A673 (cell line): ENCODE data around the gene LEO1. TPM values are rescaled to one million over a fixed set of nuclear protein-coding genes. Genes with fewer than 3 reads are reported as not detected.

Source experiments
- BruUV-seq: library from RNA; stranded (reverse); fragments of 400-500 nt; replicated peaks from 2 replicates; lab custom pipeline; 2021; lab: Mats Ljungman, UMichigan
- CTCF ChIA-PET: fragments of 300-600 bp; sonication (Branson Sonifier 250); formaldehyde crosslinking; loops from one replicate; lab custom pipeline; 2022; ENCODE audit warnings: antibody characterized with exemption; lab: Charles Lee
- POLR2A ChIA-PET: fragments of 300-600 bp; sonication (Branson Sonifier 250); formaldehyde crosslinking; loops from one replicate; lab custom pipeline; 2022; ENCODE audit warnings: antibody characterized with exemption; ENCODE audit not compliant: low non-redundant PET; lab: Charles Lee
- DNase-seq: peaks from one replicate; pipeline ENCODE4 v3.0.0-alpha.2; 2015; ENCODE audit warnings: low spot score
- H3K27ac ChIP-seq: fragments of 200-600 bp; sonication (generic); 2 replicates; pipeline ENCODE4 v1.5.1; 2016; ENCODE audit warnings: mixed run types, low read depth, mild to moderate bottlenecking, mixed read lengths, antibody characterized with exemption, low read length; ENCODE audit not compliant: poor library complexity, severe bottlenecking
- H3K27me3 ChIP-seq: fragments of 200-600 bp; sonication (generic); replicated peaks from 2 replicates; pipeline ENCODE4 v1.6.1; 2017; ENCODE audit warnings: mixed run types, low read depth, mild to moderate bottlenecking, mixed read lengths, antibody characterized with exemption, low read length; ENCODE audit not compliant: insufficient read depth, poor library complexity
- H3K36me3 ChIP-seq: fragments of 200-600 bp; sonication (generic); 2 replicates; pipeline ENCODE4 v1.6.1; 2016; ENCODE audit warnings: mixed run types, mild to moderate bottlenecking, mixed read lengths, antibody characterized with exemption, low read length; ENCODE audit not compliant: insufficient read depth, poor library complexity, severe bottlenecking
- H3K4me1 ChIP-seq: fragments of 200-600 bp; sonication (generic); 2 replicates; pipeline ENCODE4 v1.6.1; 2017; ENCODE audit warnings: mixed run types, mild to moderate bottlenecking, mixed read lengths, antibody characterized with exemption, low read length; ENCODE audit not compliant: insufficient read depth, poor library complexity, severe bottlenecking
- H3K4me3 ChIP-seq: fragments of 200-600 bp; sonication (generic); 2 replicates; pipeline ENCODE4 v1.5.1; 2016; ENCODE audit warnings: low read depth, mixed run types, mild to moderate bottlenecking, mixed read lengths, low read length; ENCODE audit not compliant: poor library complexity, severe bottlenecking
- H3K9me3 ChIP-seq: fragments of 200-600 bp; sonication (generic); 2 replicates; pipeline ENCODE4 v1.6.1; 2016; ENCODE audit warnings: mixed run types, low read depth, mild to moderate bottlenecking, mixed read lengths, antibody characterized with exemption, low read length; ENCODE audit not compliant: poor library complexity, severe bottlenecking
- CTCF ChIP-seq: fragments of 300-800, 200-600 bp; sonication (generic); conservative IDR thresholded peaks from 2 replicates; pipeline ENCODE4 v1.5.1; 2017; ENCODE audit warnings: low read depth, mild to moderate bottlenecking, antibody characterized with exemption, low read length, moderate library complexity, mixed read lengths
- EZH2 ChIP-seq: fragments of 200-600 bp; sonication (generic); IDR thresholded peaks from 2 replicates; pipeline ENCODE4 v1.6.1; 2017; ENCODE audit warnings: borderline replicate concordance, low read depth, mild to moderate bottlenecking, mixed read lengths, antibody characterized with exemption, low read length; ENCODE audit not compliant: poor library complexity, severe bottlenecking
- intact Hi-C: fragments of 100-400 bp; cut with micrococcal nuclease; formaldehyde crosslinking; loops from one replicate; pipeline ENCODE4 v1.10.0; 2022; ENCODE audit not compliant: unreplicated experiment
- total RNA-seq: library from RNA; stranded (reverse); gene quantifications from 2 replicates; pipeline ENCODE4 v1.2.3, GENCODE V29; 2021

Gene LEO1
- total RNA-seq, 1 experiment from 2014 or later: 40.0 TPM

- CTCF ChIA-PET: no interaction called here
- POLR2A ChIA-PET: no interaction called here
- intact Hi-C loops: no loop called here
- no peak for TF ChIP-seq EZH2
- no peak for TF ChIP-seq CTCF
- H3K27ac ChIP-seq: no peak overlapping the region
- peaks cover 16% of the 10 kb centered on the region for H3K36me3 ChIP-seq
- no TSS peak for BruUV-seq
- no peaks in the 10 kb centered on the region for H3K9me3 ChIP-seq
- DNase-seq: peak; percentile 24
- no peak overlapping the region for H3K4me3 ChIP-seq
- H3K27me3 ChIP-seq: no peaks in the 10 kb centered on the region
- no peaks in the 10 kb centered on the region for H3K4me1 ChIP-seq
Observed at GRCh38 chr15:51924156-51925068, 47.2 kb downstream of the LEO1 start.

GRCh38 chr15:51917493-51917892 is 54.1 kb downstream of the LEO1 start:
- no TSS peak for BruUV-seq
- CTCF ChIA-PET: interaction anchor here (0.7 to 1.2 kb wide), 3 partner anchors 10 to 267 kb away, joined by 3 to 8 read pairs (median 4); no protein-coding TSS in a partner anchor
- intact Hi-C loops: loop anchor here (5.0 kb wide), 1 partner anchor 135 kb away; no protein-coding TSS in a partner anchor
- H3K4me1 ChIP-seq: no peaks in the 10 kb centered on the region
- no peaks in the 10 kb centered on the region for H3K27me3 ChIP-seq
- POLR2A ChIA-PET: no interaction called here
- H3K36me3 ChIP-seq: peaks cover 14% of the 10 kb centered on the region
- H3K27ac ChIP-seq: no peak overlapping the region
- peak; percentile 49 for DNase-seq
- H3K4me3 ChIP-seq: no peak overlapping the region
- TF ChIP-seq CTCF (peak; percentile 65), EZH2 (no peak)
- no peaks in the 10 kb centered on the region for H3K9me3 ChIP-seq

- H3K27ac ChIP-seq: no peak overlapping the region
- no TSS peak for BruUV-seq
- POLR2A ChIA-PET: no interaction called here
- CTCF ChIA-PET: no interaction called here
- H3K4me3 ChIP-seq: no peak overlapping the region
- no peaks in the 10 kb centered on the region for H3K9me3 ChIP-seq
- H3K36me3 ChIP-seq: peaks cover 24% of the 10 kb centered on the region
- H3K27me3 ChIP-seq: no peaks in the 10 kb centered on the region
- no peak for DNase-seq
- intact Hi-C loops: no loop called here
- H3K4me1 ChIP-seq: no peaks in the 10 kb centered on the region
- TF ChIP-seq CTCF (no peak), EZH2 (no peak)
Observed at GRCh38 chr15:51912528-51912927, 59.0 kb downstream of the LEO1 start.
